ENCODE measurements around the gene ZNF205. TPM values are rescaled to one million over a fixed set of nuclear protein-coding genes. Genes with fewer than 3 reads are reported as not detected.
"Not testable (repeated sequence)": the region's sequence is repeated elsewhere in the genome, so short reads cannot be mapped to it uniquely, and the experiment has no call there.

Gene ZNF205
- total RNA-seq, result not detected

GRCh38 chr16:3112058-3112880 lies at the start of gene ZNF205:
Gene ZNF205 (plus strand): TSS chr16:3112586. CDS start chr16:3113431, 845 bp downstream.
- DNase-seq, result no peak

GRCh38 chr16:3063625-3064386 lies 48.6 kb upstream of the ZNF205 start:
- no peak for DNase-seq

- peak; percentile 52 for DNase-seq
These were observed 47.2 kb upstream of the ZNF205 start, which contains the start of gene IL32 for GRCh38 chr16:3065069-3065741. Gene IL32 (plus strand): TSS chr16:3065640. CDS start chr16:3065812, 172 bp downstream.

DNA sequence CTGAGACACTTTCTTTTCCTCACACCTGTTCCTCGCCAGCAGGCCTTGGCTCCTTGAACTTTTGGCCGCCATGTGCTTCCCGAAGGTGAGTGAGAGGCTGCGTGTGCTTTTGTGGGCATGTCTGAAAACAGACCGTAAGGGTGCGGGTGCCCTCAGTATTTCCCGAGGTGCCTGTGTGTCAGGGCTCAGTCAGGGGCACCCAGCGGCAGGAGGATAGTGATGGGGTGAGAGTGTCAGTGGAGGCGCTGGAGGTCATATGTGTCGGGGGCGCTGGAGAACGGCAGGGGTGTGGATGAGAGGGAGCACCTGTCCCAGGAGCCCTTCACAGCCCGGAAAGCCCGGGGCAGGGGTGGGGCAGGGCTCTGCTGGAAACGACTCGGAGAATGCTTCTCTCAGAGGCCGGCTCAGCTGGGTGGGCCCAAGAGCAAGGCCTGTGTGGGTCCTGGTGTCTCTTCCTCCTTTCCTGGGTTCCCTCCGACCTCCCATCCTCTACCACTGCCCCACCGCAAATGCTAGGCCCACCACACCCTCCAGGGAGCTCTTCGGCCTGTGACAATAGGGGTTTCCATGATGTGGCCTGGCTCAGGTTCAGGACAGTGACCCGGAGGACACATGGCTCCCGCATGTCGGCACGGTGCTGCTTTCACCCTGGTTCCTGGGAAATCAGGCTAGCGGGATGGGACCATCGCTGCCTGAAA lies 46.5 kb upstream of the ZNF205 start:
- DNase-seq, result no peak

DNA sequence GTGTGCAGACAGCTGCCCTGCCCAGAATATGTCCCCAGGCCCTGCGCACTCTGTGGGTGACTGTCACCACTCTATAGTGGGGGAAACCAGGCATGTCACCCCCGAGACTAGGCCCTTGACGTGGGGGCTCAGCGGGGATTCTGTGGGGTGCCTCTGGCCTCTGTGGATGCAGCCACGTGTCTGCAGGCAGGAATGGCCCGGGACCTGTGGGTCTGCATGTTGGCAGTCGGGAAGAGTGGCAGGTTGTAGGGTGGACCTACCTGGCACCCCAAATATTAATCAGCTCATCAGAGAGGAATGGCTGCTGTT lies 46.0 kb upstream of the ZNF205 start:
- no peak for DNase-seq

- DNase-seq, result no peak
These were observed 43.9 kb upstream of the ZNF205 start for GRCh38 chr16:3068487-3068886.

GRCh38 chr16:3069146-3069545 lies 43.2 kb upstream of the ZNF205 start:
- not testable (repeated sequence) for DNase-seq

- no peak for DNase-seq
These were observed 41.7 kb upstream of the ZNF205 start for GRCh38 chr16:3070608-3071111.

DNA sequence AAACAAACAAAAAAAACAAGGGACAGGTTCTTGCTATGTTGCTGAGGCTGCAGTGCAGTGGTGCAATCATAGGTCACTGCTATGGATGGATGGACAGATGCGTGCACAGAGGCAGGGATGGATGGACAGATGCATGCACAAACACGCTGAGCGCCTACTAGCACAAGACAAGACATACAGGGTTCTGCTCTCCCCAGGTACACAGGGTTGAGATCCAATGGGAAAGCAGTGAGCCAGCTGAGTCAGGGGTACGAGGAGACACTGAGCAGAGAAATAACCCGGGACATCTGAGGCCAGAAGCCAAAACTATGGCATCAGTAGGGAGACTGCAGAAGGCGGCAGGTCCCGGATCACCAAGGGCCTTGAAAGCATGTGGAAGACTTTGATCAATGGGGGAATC lies 40.7 kb upstream of the ZNF205 start:
- no peak for DNase-seq

DNA sequence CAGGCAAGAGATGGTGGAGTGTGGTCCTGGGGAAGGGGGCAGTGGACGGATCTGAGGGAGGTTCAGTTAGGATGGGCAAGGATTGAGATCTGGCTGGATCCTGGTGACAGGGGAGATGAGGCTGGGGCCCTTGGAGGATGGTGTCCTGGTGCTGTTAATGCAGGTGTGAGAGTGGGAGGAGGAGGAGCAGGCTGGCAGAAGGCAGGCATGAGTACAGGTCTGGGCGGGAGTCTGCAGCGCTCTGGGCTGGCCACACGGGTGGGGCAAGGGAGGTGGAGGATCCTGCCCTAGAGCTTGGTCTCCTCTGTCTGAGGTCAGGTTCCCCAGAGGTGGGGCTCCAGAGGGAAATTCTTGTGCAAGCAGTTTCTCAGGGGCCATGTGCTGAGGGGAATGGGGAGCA lies 40.2 kb upstream of the ZNF205 start:
- not testable (repeated sequence) for DNase-seq

DNA sequence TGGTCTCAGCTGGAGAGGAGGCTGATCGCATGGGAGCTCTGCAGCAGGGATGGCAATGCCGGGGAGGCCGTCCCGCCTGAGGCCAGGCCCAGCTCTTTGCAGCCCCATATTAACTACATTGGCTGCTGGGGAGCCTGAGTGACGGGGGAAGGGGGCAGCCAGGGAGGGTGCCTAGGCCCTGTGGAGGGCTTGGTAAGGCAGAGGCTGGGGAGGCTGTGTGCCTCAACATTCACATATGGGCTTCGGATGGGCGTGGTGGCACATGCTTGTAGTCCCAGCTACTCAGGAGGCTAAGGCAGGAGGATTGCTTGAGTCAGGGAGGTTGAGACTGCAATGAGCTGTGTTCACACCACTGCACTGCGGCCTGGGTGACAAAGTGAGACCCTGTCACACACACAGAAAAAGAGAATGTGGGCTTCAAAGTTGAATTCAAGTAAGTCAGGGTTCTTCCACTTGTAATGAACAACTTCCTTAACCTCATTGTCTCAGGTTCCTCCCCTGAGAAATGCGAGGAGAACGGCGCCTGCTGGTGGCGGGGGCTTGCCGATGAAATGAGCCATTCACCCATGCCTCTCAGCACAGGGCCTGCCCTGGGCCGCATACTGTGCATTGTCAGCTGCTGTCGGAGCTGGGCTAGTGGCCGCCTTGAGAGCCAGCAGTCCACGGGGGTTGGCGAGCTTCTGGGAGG lies 39.7 kb upstream of the ZNF205 start:
- DNase-seq, result not testable (repeated sequence)

GRCh38 chr16:3073448-3073847 lies 38.9 kb upstream of the ZNF205 start:
- no peak for DNase-seq

- peak; percentile 72 for DNase-seq
These were observed 37.4 kb upstream of the ZNF205 start for GRCh38 chr16:3074860-3075522.

DNA sequence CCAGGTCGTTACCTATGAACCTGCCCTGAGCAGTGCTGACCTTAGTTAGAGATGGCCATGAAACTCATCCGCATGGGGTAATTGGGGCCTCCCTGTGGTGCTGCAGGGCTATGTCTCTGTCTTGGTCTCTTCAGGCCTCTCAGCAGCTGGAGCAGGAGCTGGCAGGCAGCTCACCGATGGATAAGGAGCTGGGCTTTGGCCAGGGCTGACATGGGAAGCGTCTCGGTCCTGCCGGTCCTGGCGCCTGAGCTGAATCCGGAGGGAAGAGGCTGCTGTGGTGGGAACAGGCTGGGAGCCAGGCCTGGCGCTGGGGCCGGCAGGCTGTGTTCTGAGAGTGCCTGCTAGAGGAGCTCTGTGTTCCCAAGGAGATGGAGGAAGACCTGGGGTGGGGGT lies 36.9 kb upstream of the ZNF205 start:
- DNase-seq, result no peak

- not testable (repeated sequence) for DNase-seq
These were observed 36.4 kb upstream of the ZNF205 start for GRCh38 chr16:3075946-3076345.

GRCh38 chr16:3076577-3076976 lies 35.8 kb upstream of the ZNF205 start:
- DNase-seq, result no peak

GRCh38 chr16:3080024-3080423 lies 32.4 kb upstream of the ZNF205 start:
- no peak for DNase-seq

DNA sequence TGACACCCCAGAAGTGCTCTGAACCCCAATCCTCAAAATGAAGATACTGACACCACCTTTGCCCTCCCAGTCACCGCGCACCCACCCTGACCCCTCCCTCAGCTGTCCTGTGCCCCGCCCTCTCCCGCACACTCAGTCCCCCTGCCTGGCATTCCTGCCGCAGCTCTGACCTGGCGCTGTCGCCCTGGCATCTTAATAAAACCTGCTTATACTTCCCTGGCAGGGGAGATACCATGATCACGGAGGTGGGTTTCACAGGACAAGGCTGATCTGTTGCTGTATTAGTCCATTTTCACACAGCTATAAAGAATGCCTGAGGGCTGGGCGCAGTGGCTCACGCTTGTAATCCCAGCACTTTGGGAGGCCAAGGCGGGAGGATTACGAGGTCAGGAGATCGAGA lies 30.4 kb upstream of the ZNF205 start:
- DNase-seq, result not testable (repeated sequence)

DNA sequence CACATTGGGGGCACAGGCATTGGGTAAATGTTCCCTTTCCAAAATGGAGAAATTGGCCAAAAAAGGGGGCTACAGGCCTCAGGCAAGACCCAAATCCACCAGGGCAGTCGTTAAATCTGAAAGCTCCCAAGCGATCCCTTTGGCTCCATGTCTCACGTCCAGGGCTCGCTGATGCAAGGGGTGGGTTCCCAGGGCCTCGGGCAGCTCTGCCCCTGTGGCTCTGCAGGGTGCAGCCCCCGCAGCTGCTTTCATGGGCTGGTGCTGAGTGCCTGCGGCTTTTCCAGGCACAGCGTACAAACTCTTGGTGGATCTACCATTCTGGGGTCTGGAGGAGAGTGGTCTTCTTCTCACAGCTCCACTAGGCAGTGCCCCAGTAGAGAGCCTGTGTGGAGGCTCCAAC lies 29.0 kb upstream of the ZNF205 start:
- not testable (repeated sequence) for DNase-seq

DNA sequence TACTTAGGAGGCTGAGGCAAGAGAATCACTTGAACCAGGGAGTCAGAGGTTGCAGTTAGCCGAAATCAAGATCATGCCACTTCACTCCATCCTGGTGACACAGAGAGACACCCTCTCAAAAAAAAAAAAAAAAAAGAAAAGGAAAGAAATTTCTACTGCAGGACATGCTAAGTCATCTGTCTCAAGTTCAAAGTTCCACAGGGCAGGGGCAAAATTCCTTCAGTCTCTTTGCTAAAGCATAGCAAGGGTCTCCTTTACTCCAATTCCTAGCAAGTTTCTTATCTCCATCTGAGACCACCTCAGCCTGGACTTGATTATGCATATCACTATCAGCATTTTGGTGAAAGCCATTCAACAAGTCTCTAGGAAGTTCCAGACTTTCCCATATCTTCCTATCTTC lies 27.9 kb upstream of the ZNF205 start:
- no peak for DNase-seq

- no peak for DNase-seq
These were observed 27.3 kb upstream of the ZNF205 start for GRCh38 chr16:3084969-3085670.
